RPMI7951 (cell line): ENCODE data around the gene VDR. TPM values are rescaled to one million over a fixed set of nuclear protein-coding genes. Genes with fewer than 3 reads are reported as not detected.

Source experiments
- DNase-seq: peaks from one replicate; pipeline ENCODE4 v3.0.0-alpha.2; 2012; ENCODE audit warnings: low read depth
- total RNA-seq: library from RNA; depleted of rRNA; stranded (reverse); fragments of >200 nt; shearing (Covaris generic); gene quantifications from 2 replicates; pipeline ENCODE4 v1.2.3, GENCODE V29; 2014; rRNA removed

Gene VDR
- total RNA-seq, 1 experiment from 2014 or later = 22.9 TPM

GRCh38 chr12:47795121-47795813 is 109.5 kb downstream of the VDR start:
- DNase-seq = no peak

GRCh38 chr12:47794679-47795078 is 110.1 kb downstream of the VDR start:
- DNase-seq = no peak

- no peak for DNase-seq
Observed at GRCh38 chr12:47793015-47793681, 111.6 kb downstream of the VDR start.

- no peak for DNase-seq
Observed at GRCh38 chr12:47791874-47792273, 112.9 kb downstream of the VDR start.

Other genes with a start within 250 kb of the VDR start
- 20.1 and 24.6 TPM in 2 replicates for gene RPAP3, start 199.0 kb downstream of the VDR start, total RNA-seq
- 0.24 TPM in 1 of 2 replicates, not detected in the other for gene ENDOU, start 179.5 kb downstream of the VDR start, total RNA-seq
- 0.48 and 0.88 TPM in 2 replicates for gene RAPGEF3, start 146.1 kb downstream of the VDR start, total RNA-seq
- 6.3 and 7.2 TPM in 2 replicates for gene SLC48A1, start 131.8 kb downstream of the VDR start, total RNA-seq
- gene HDAC7, start 85.1 kb downstream of the VDR start, total RNA-seq = 13.9 and 16.0 TPM in 2 replicates
- gene TMEM106C, start 58.6 kb upstream of the VDR start, total RNA-seq = 237 and 269 TPM in 2 replicates
- gene COL2A1, start 99.5 kb upstream of the VDR start, total RNA-seq = not detected in 2 replicates
- gene SENP1, start 201.1 kb upstream of the VDR start, total RNA-seq = 19.7 and 20.0 TPM in 2 replicates
- 38.4 and 56.4 TPM in 2 replicates for gene PFKM, start 214.4 kb upstream of the VDR start, total RNA-seq